SKM-1 (cell line): ENCODE data around the gene TAF1B.
A peak's percentile ranks its signal among the peaks of the same experiment; 100 is the strongest.

ENCODE experiments used
- DNase-seq: peaks from one replicate; lab custom pipeline; 2025; ENCODE audit not compliant: unreplicated experiment; lab: John Stamatoyannopoulos, UW

TAF1B gene

GRCh38 chr2:9843229-9844035 is at the start of gene TAF1B:
TAF1B (plus strand) TSS chr2:9843474; CDS start chr2:9843542, 68 bp downstream.
- peak; percentile 86 for DNase-seq

GRCh38 chr2:9793918-9794717 is 49.2 kb upstream of the TAF1B start:
- no peak for DNase-seq

GRCh38 chr2:9795071-9795470 is 48.2 kb upstream of the TAF1B start:
- no peak for DNase-seq

- no peak for DNase-seq
Observed at GRCh38 chr2:9796056-9797010, 46.9 kb upstream of the TAF1B start.

GRCh38 chr2:9797086-9797485 is 46.2 kb upstream of the TAF1B start:
- no peak for DNase-seq

- no peak for DNase-seq
Observed at GRCh38 chr2:9797681-9798556, 45.4 kb upstream of the TAF1B start.

- peak; percentile 23 for DNase-seq
Observed at GRCh38 chr2:9799011-9799596, 44.2 kb upstream of the TAF1B start.

GRCh38 chr2:9799729-9800632 is 43.3 kb upstream of the TAF1B start:
- DNase-seq: peak; percentile 82

GRCh38 chr2:9800639-9800974 is 42.7 kb upstream of the TAF1B start:
- no peak for DNase-seq

GRCh38 chr2:9800975-9801726 is 42.1 kb upstream of the TAF1B start:
- DNase-seq: no peak

GRCh38 chr2:9802576-9802993 is 40.7 kb upstream of the TAF1B start:
- DNase-seq: no peak

- DNase-seq: no peak
Observed at GRCh38 chr2:9803023-9803805, 40.1 kb upstream of the TAF1B start.

GRCh38 chr2:9805435-9806297 is 37.6 kb upstream of the TAF1B start:
- DNase-seq: no peak

GRCh38 chr2:9806298-9806610 is 37.0 kb upstream of the TAF1B start:
- DNase-seq: no peak

GRCh38 chr2:9806656-9807055 is 36.6 kb upstream of the TAF1B start:
- DNase-seq: no peak

- DNase-seq: no peak
Observed at GRCh38 chr2:9807056-9807455, 36.2 kb upstream of the TAF1B start.
